Liver (tissue), 3 donors: Measurements from ENCODE around the gene HMSD.

Experiments
- FOXA2 ChIP-seq: IDR thresholded peaks from 2 replicates; pipeline ENCODE4 v1.6.1; 2016; ENCODE audit warnings: antibody characterized with exemption
- GABPA ChIP-seq, 2 donors: IDR thresholded peaks in 1 of 2; conservative IDR thresholded peaks in 1 of 2; 2 replicates each; pipeline ENCODE4 v1.6.1; 2016; ENCODE audit warnings: antibody characterized with exemption in 2 of 2, mild to moderate bottlenecking in 1 of 2, moderate library complexity in 1 of 2
- HNF4A ChIP-seq, 2 donors: conservative IDR thresholded peaks; 2 replicates each; pipeline ENCODE4 v1.6.1; 2016; ENCODE audit warnings: antibody characterized with exemption in 2 of 2, mild to moderate bottlenecking in 2 of 2
- RAD21 ChIP-seq, 2 donors: IDR thresholded peaks; 2 replicates each; pipeline ENCODE4 v1.6.1; 2016; ENCODE audit warnings: antibody characterized with exemption in 2 of 2, mild to moderate bottlenecking in 2 of 2
- RXRA ChIP-seq, 2 donors: IDR thresholded peaks; 2 replicates each; pipeline ENCODE4 v1.6.1; 2017 to 2018; ENCODE audit warnings: antibody characterized with exemption in 2 of 2, mild to moderate bottlenecking in 1 of 2
- SP1 ChIP-seq: IDR thresholded peaks from 2 replicates; pipeline ENCODE4 v1.6.1; 2018; ENCODE audit warnings: antibody characterized with exemption, mild to moderate bottlenecking
- TAF1 ChIP-seq: conservative IDR thresholded peaks from 2 replicates; pipeline ENCODE4 v1.6.1; 2016; ENCODE audit warnings: antibody characterized with exemption, mild to moderate bottlenecking
- TF ChIP-seq, protein P1 (sequence below): fragments of 150-350 bp; IDR thresholded peaks from 2 replicates; pipeline ENCODE4 v1.5.1; 2017; ENCODE audit warnings: improper control_type of control experiment, low read depth, low read length; ENCODE audit not compliant: missing input control
- TF ChIP-seq, protein P2 (sequence below): IDR thresholded peaks from 2 replicates; pipeline ENCODE4 v1.6.1; 2016; ENCODE audit warnings: antibody characterized with exemption
- TF ChIP-seq, protein P3 (sequence below): IDR thresholded peaks from 2 replicates; pipeline ENCODE4 v1.6.1; 2016; ENCODE audit warnings: antibody characterized with exemption
- TF ChIP-seq, protein P4 (sequence below): IDR thresholded peaks from 2 replicates; pipeline ENCODE4 v1.6.1; 2016; ENCODE audit warnings: antibody characterized with exemption, mild to moderate bottlenecking
- TF ChIP-seq, protein P5 (sequence below): IDR thresholded peaks from 2 replicates; pipeline ENCODE4 v1.6.1; 2016; ENCODE audit warnings: antibody characterized with exemption
- donor health status: healthy.
- donor health status: healthy.

DNA sequence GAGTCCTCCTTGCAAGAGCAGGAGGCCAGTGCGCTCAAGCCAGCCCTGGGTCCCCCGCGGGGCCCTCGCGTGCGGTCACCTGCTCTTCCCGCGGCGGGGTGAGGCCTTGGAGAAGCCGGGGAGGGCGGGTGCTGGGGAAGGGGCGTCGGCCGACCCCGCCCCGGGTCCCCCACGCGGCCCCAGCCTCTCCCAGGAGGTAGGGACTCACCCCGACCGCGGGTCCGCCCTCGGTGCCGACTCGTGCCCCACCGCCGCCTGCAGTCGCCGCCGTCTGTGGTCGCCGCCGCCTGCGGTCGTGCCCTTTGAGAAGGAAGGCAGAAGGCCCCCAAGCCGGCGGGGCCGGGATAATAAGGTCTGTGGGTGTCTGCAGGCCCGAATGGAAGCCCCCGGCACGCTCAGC, 53.5 kb downstream of the HMSD start:
- no peak for TF ChIP-seq RAD21 (IDR thresholded peaks at IDR 0.05)
- TF ChIP-seq, protein P1, sequence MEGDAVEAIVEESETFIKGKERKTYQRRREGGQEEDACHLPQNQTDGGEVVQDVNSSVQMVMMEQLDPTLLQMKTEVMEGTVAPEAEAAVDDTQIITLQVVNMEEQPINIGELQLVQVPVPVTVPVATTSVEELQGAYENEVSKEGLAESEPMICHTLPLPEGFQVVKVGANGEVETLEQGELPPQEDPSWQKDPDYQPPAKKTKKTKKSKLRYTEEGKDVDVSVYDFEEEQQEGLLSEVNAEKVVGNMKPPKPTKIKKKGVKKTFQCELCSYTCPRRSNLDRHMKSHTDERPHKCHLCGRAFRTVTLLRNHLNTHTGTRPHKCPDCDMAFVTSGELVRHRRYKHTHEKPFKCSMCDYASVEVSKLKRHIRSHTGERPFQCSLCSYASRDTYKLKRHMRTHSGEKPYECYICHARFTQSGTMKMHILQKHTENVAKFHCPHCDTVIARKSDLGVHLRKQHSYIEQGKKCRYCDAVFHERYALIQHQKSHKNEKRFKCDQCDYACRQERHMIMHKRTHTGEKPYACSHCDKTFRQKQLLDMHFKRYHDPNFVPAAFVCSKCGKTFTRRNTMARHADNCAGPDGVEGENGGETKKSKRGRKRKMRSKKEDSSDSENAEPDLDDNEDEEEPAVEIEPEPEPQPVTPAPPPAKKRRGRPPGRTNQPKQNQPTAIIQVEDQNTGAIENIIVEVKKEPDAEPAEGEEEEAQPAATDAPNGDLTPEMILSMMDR: no peak
- no peak for TF ChIP-seq TAF1
- TF ChIP-seq, protein P2, sequence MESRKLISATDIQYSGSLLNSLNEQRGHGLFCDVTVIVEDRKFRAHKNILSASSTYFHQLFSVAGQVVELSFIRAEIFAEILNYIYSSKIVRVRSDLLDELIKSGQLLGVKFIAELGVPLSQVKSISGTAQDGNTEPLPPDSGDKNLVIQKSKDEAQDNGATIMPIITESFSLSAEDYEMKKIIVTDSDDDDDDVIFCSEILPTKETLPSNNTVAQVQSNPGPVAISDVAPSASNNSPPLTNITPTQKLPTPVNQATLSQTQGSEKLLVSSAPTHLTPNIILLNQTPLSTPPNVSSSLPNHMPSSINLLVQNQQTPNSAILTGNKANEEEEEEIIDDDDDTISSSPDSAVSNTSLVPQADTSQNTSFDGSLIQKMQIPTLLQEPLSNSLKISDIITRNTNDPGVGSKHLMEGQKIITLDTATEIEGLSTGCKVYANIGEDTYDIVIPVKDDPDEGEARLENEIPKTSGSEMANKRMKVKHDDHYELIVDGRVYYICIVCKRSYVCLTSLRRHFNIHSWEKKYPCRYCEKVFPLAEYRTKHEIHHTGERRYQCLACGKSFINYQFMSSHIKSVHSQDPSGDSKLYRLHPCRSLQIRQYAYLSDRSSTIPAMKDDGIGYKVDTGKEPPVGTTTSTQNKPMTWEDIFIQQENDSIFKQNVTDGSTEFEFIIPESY: no peak
- TF ChIP-seq, protein P3, sequence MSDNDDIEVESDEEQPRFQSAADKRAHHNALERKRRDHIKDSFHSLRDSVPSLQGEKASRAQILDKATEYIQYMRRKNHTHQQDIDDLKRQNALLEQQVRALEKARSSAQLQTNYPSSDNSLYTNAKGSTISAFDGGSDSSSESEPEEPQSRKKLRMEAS: no peak
- TF ChIP-seq, protein P4, sequence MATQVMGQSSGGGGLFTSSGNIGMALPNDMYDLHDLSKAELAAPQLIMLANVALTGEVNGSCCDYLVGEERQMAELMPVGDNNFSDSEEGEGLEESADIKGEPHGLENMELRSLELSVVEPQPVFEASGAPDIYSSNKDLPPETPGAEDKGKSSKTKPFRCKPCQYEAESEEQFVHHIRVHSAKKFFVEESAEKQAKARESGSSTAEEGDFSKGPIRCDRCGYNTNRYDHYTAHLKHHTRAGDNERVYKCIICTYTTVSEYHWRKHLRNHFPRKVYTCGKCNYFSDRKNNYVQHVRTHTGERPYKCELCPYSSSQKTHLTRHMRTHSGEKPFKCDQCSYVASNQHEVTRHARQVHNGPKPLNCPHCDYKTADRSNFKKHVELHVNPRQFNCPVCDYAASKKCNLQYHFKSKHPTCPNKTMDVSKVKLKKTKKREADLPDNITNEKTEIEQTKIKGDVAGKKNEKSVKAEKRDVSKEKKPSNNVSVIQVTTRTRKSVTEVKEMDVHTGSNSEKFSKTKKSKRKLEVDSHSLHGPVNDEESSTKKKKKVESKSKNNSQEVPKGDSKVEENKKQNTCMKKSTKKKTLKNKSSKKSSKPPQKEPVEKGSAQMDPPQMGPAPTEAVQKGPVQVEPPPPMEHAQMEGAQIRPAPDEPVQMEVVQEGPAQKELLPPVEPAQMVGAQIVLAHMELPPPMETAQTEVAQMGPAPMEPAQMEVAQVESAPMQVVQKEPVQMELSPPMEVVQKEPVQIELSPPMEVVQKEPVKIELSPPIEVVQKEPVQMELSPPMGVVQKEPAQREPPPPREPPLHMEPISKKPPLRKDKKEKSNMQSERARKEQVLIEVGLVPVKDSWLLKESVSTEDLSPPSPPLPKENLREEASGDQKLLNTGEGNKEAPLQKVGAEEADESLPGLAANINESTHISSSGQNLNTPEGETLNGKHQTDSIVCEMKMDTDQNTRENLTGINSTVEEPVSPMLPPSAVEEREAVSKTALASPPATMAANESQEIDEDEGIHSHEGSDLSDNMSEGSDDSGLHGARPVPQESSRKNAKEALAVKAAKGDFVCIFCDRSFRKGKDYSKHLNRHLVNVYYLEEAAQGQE: no peak
- TF ChIP-seq, protein P5, sequence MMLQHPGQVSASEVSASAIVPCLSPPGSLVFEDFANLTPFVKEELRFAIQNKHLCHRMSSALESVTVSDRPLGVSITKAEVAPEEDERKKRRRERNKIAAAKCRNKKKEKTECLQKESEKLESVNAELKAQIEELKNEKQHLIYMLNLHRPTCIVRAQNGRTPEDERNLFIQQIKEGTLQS: no peak
- TF ChIP-seq SP1: no peak
- TF ChIP-seq GABPA (IDR thresholded peaks at IDR 0.05 in 1 of 2, conservative IDR thresholded peaks at IDR 0.05 in 1 of 2): no peak
- TF ChIP-seq FOXA2: no peak
- TF ChIP-seq HNF4A (conservative IDR thresholded peaks at IDR 0.05): no peak
- TF ChIP-seq RXRA (IDR thresholded peaks at IDR 0.05): no peak
